K562 (cell line): ENCODE data around the gene SDK1. TPM values are rescaled to one million over a fixed set of nuclear protein-coding genes. Genes with fewer than 3 reads are reported as not detected.

Source experiments
- ATAC-seq: fragments of 200-7000 bp; cut with Tn5 transposase; 3 replicates; pipeline ENCODE4 v1.9.1; 2020; ENCODE audit warnings: moderate library complexity
- BruUV-seq: library from RNA; stranded (reverse); fragments of 400-500 nt; replicated peaks from 2 replicates; lab custom pipeline; 2021; lab: Mats Ljungman, UMichigan
- CTCF ChIA-PET: fragments of 300-600 bp; formaldehyde crosslinking; extraction: SDS; loops from one replicate; lab custom pipeline; 2021; ENCODE audit warnings: low intra/inter-chr PET ratio; lab: Yijun Ruan, JAX
- POLR2A ChIA-PET: fragments of 300-600, 350-650 bp; sonication (Branson Sonifier 250); formaldehyde crosslinking; extraction: SDS; loops from one replicate; lab custom pipeline; 2021; ENCODE audit warnings: antibody characterized with exemption, inconsistent platforms; lab: Yijun Ruan, JAX
- DNase-seq, 4 experiments: peaks; one replicate each; pipeline versions ENCODE4 v3.0.0 to v3.0.0-alpha.2; 2011 to 2018; ENCODE audit warnings: low spot score in 3 of 4, mixed read lengths in 3 of 4; ENCODE audit errors: extremely low read depth in 1 of 4
- FAIRE-seq: peaks from 2 replicates; lab custom pipeline; 2011; peaks lifted over from hg19 to GRCh38; lab: Jason Lieb, UNC
- H2AFZ ChIP-seq: 2 replicates; pipeline ENCODE4 v1.6.0; 2011; ENCODE audit warnings: low read depth, low read length, control low read depth, inconsistent platforms
- H3K27ac ChIP-seq: fragments of 200-600 bp; 3 replicates; pipeline ENCODE4 v1.8.0; 2011; ENCODE audit warnings: low read depth, mild to moderate bottlenecking, control low read depth, inconsistent platforms, low read length, moderate library complexity, mixed read lengths; ENCODE audit errors: extremely low read depth
- H3K27me3 ChIP-seq, 2 experiments: fragments of 300-600 bp in 1 of 2; 2 replicates in 1 of 2; 3 replicates in 1 of 2; pipeline versions ENCODE4 v1.6.0 to v1.8.0; 2011; ENCODE audit warnings: inconsistent platforms in 2 of 2, low read length in 2 of 2, mild to moderate bottlenecking in 1 of 2, mixed read lengths in 1 of 2, moderate library complexity in 1 of 2; ENCODE audit not compliant: control insufficient read depth in 2 of 2, insufficient read depth in 2 of 2
- H3K36me3 ChIP-seq: fragments of 300-600 bp; 3 replicates; pipeline ENCODE4 v1.8.0; 2011; ENCODE audit warnings: mild to moderate bottlenecking, low read length, inconsistent platforms; ENCODE audit not compliant: control insufficient read depth, insufficient read depth
- H3K4me1 ChIP-seq, 2 experiments: fragments of 200-600 bp in 1 of 2; replicated peaks in 1 of 2; 2 replicates in 1 of 2; 3 replicates in 1 of 2; pipeline versions ENCODE4 v1.5.1 to v1.8.0; 2011; ENCODE audit warnings: inconsistent platforms in 2 of 2, low read length in 2 of 2, mild to moderate bottlenecking in 1 of 2, mixed read lengths in 1 of 2, moderate library complexity in 1 of 2; ENCODE audit not compliant: control insufficient read depth in 2 of 2, insufficient read depth in 2 of 2
- H3K4me2 ChIP-seq: 2 replicates; pipeline ENCODE4 v1.6.1; 2011; ENCODE audit warnings: low read length, control low read depth, inconsistent platforms, mixed read lengths; ENCODE audit not compliant: insufficient read depth
- H3K4me3 ChIP-seq: fragments of 200-600 bp; sonication (generic), shearing (Covaris generic); 2 replicates; pipeline ENCODE4 v1.5.1; 2016; ENCODE audit warnings: control low read depth, inconsistent platforms
- H3K79me2 ChIP-seq: fragments of 200-600 bp; 3 replicates; pipeline ENCODE4 v1.8.0; 2011; ENCODE audit warnings: low read length, inconsistent platforms; ENCODE audit not compliant: control insufficient read depth, insufficient read depth
- H3K9ac ChIP-seq, 2 experiments: 2 replicates each; pipeline versions ENCODE4 v1.6.0 to v1.6.1; 2011; ENCODE audit warnings: low read depth in 2 of 2, low read length in 2 of 2, control low read depth in 1 of 2, inconsistent platforms in 1 of 2, mild to moderate bottlenecking in 1 of 2, mixed read lengths in 1 of 2; ENCODE audit not compliant: insufficient read depth in 1 of 2
- H3K9me1 ChIP-seq: one replicate; pipeline ENCODE4 v1.6.0; 2011; ENCODE audit warnings: inconsistent platforms, mild to moderate bottlenecking, low read length, moderate library complexity; ENCODE audit not compliant: control insufficient read depth, insufficient read depth
- H3K9me3 ChIP-seq: replicated peaks from 2 replicates; pipeline ENCODE4 v1.5.1; 2011; ENCODE audit warnings: low read depth, low read length, inconsistent platforms; ENCODE audit not compliant: control insufficient read depth, insufficient read depth
- H4K20me1 ChIP-seq: replicated peaks from 2 replicates; pipeline ENCODE4 v1.6.1; 2011; ENCODE audit warnings: low read length, inconsistent platforms, mixed read lengths; ENCODE audit not compliant: control insufficient read depth, insufficient read depth
- ELF4 ChIP-seq: fragments of 450-650 bp; formaldehyde crosslinking; IDR thresholded peaks from 2 replicates; pipeline ENCODE4 v1.4.0; 2022; ENCODE audit warnings: missing genetic modification characterization
- GABPB2 ChIP-seq: fragments of 250-450 bp; sonication (Bioruptor Pico); conservative IDR thresholded peaks from 2 replicates; pipeline ENCODE4 v1.5.1; 2021; ENCODE audit warnings: mild to moderate bottlenecking
- SMAD3 ChIP-seq: fragments of 450-650 bp; formaldehyde crosslinking; conservative IDR thresholded peaks from 2 replicates; pipeline ENCODE4 v1.4.0; 2020; ENCODE audit warnings: mild to moderate bottlenecking
- ZNF695 ChIP-seq: fragments of 450-650 bp; formaldehyde crosslinking; IDR thresholded peaks from 2 replicates; pipeline ENCODE4 v1.4.0; 2020; ENCODE audit warnings: mild to moderate bottlenecking, moderate library complexity
- WGBS: fragments of 100-300 bp; shearing (Covaris generic); methylation state at CpG from one replicate; pipeline ENCODE4 v1.1.6; 2016; ENCODE audit warnings: low coverage, mixed read lengths; ENCODE audit not compliant: insufficient coverage; ENCODE audit errors: missing lambda C conversion rate; 5-methylcytosine and 5-hydroxymethylcytosine counted together
- in situ Hi-C: fragments of 300-500 bp; cut with MboI; formaldehyde crosslinking; loops from 4 replicates; pipeline ENCODE4 v1.15.0; 2018; ENCODE audit warnings: inconsistent platforms, mixed read lengths
- intact Hi-C: fragments of 100-400 bp; cut with micrococcal nuclease; formaldehyde crosslinking; loops from 2 replicates; pipeline ENCODE4 v1.14.2; 2022
- polyA plus RNA-seq, 8 experiments: library from polyadenylated mRNA; depleted of rRNA in 4 of 8; stranded (reverse) in 5 of 8; unstranded in 3 of 8; fragments of >200 nt; fragmentation: Nextera tagmentation in 2 of 8; fragmentation: Illumina TruSeq in 1 of 8; extraction: Ambion mirVana in 2 of 8; extraction: Trizol in 1 of 8; gene quantifications; 2 replicates each; pipeline versions ENCODE4 v1.2.1 to v1.2.3, GENCODE V29; 2011 to 2014; ENCODE audit warnings: inconsistent platforms in 1 of 8, missing spikeins in 1 of 8
- total RNA-seq, 7 experiments: library from RNA; depleted of rRNA in 6 of 7; stranded (reverse); fragments of >200 nt in 6 of 7; fragmentation: Illumina TruSeq in 2 of 7; extraction: Trizol in 2 of 7; gene quantifications; 2 replicates each; pipeline versions ENCODE4 v1.2.1 to v1.2.3, GENCODE V29; 2011 to 2021; ENCODE audit warnings: low replicate concordance in 1 of 7
- TF ChIP-seq, protein P1 (sequence below): fragments of 450-650 bp; formaldehyde crosslinking; IDR thresholded peaks from 2 replicates; pipeline ENCODE4 v1.4.0; 2020; ENCODE audit warnings: mild to moderate bottlenecking, moderate library complexity

The SDK1 gene
- total and polyA plus RNA-seq, 9 of the 15 experiments (the other 6 are each of a cell fraction or from before 2014, with no cell fraction given), result 0.16 TPM; not detected in 8

DNA sequence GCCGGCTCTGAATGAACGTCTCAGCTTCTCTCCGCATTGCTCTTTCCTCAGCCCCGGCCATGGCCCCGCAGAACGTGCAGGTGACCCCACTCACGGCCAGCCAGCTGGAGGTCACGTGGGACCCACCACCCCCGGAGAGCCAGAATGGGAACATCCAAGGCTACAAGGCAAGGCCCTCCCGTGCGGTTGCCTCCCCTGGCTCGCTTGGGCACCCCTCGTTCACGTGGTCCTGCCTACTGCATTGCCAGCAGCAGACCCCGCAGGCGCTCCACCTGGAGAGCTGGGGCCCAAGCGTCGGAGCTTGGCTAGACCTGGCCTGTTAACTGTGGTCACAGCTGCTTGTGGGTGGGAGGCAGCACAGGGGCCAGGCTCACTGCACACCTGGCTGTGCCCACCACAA, 904.8 kb downstream of the SDK1 start:
- BruUV-seq, result no TSS peak
- intact Hi-C loops, result no loop called here

DNA sequence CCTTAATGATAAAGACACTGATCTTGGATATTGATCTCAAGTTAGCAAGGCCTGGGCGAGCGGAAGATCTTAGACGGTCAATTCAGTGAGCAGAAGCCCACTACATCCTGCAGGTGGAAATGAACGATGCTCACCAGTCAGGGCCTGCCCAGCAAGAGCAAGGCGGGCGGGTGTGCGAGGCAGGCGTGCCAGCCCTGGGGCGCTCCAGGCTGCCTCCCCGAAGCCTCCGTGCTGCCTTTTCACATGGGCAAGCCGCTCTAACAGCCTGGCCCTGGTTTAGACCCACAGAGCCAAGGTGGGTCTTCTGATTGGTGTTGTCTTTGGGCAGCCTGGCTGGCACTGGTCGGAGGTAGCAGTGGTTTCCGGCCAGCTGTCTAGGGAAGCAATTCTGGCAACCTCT, 906.0 kb downstream of the SDK1 start:
- no peak overlapping the region for H3K9ac ChIP-seq
- no peak for ATAC-seq
- DNase-seq, result no peak
- ChIA-PET CTCF (no interaction called here), POLR2A (no interaction called here)
- no TSS peak for BruUV-seq
- in situ Hi-C loops (no loop called here), intact Hi-C loops (no loop called here)
- H3K4me2 ChIP-seq, result no peak overlapping the region
- H3K36me3 ChIP-seq, result no peaks in the 10 kb centered on the region
- peaks cover 29 to 94% of the 10 kb centered on the region in 2 experiments; a peak in 4 of 5 replicates for H3K27me3 ChIP-seq
- no peaks in the 10 kb centered on the region; the same call in 1 of the 2 replicates for H4K20me1 ChIP-seq
- no peaks in the 10 kb centered on the region for H3K79me2 ChIP-seq
- no peaks in the 10 kb centered on the region for H3K9me3 ChIP-seq
- FAIRE-seq, result no peak
- no peak overlapping the region for H3K4me3 ChIP-seq
- H2AFZ ChIP-seq, result no peak overlapping the region
- peaks cover 0 to 5% of the 10 kb centered on the region in 2 experiments; a peak in 2 of 5 replicates for H3K4me1 ChIP-seq
- WGBS, result under 1% methylated on average over 9 of the region's 14 CpGs
- no peak overlapping the region for H3K27ac ChIP-seq
- H3K9me1 ChIP-seq, result peaks cover 3% of the 10 kb centered on the region
- TF ChIP-seq GABPB2 (CRISPR knock-in tag) (no peak), SMAD3 (CRISPR knock-in tag) (no peak), ELF4 (CRISPR knock-in tag) (no peak), ZNF695 (CRISPR knock-in tag) (no peak)

More for the DNA sequence above, 904.8 kb downstream of the SDK1 start:
- no peaks in the 10 kb centered on the region for H3K79me2 ChIP-seq
- H3K36me3 ChIP-seq, result no peaks in the 10 kb centered on the region
- no peak overlapping the region; a peak in 1 of 4 replicates for H3K9ac ChIP-seq
- no peaks in the 10 kb centered on the region for H3K9me3 ChIP-seq
- WGBS, result 0% methylated on average over 13 of the region's 18 CpGs
- H3K27me3 ChIP-seq, result peaks cover 28 to 89% of the 10 kb centered on the region in 2 experiments; a peak in 4 of 5 replicates
- no peak overlapping the region for H2AFZ ChIP-seq
- FAIRE-seq, result no peak
- H3K4me3 ChIP-seq, result no peak overlapping the region
- TF ChIP-seq, protein P1, sequence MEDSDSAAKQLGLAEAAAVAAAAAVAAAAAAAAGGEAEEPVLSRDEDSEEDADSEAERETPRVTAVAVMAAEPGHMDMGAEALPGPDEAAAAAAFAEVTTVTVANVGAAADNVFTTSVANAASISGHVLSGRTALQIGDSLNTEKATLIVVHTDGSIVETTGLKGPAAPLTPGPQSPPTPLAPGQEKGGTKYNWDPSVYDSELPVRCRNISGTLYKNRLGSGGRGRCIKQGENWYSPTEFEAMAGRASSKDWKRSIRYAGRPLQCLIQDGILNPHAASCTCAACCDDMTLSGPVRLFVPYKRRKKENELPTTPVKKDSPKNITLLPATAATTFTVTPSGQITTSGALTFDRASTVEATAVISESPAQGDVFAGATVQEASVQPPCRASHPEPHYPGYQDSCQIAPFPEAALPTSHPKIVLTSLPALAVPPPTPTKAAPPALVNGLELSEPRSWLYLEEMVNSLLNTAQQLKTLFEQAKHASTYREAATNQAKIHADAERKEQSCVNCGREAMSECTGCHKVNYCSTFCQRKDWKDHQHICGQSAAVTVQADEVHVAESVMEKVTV (CRISPR knock-in tag), result no peak
- TF ChIP-seq ELF4 (CRISPR knock-in tag), result no peak
- H3K4me2 ChIP-seq, result no peak overlapping the region
- H4K20me1 ChIP-seq, result no peaks in the 10 kb centered on the region; the same call in 1 of the 2 replicates
- POLR2A ChIA-PET, result no interaction called here
- peaks cover 0 to 5% of the 10 kb centered on the region in 2 experiments; a peak in 2 of 5 replicates for H3K4me1 ChIP-seq
- CTCF ChIA-PET, result no interaction called here
- in situ Hi-C loops, result no loop called here
- peaks cover 3% of the 10 kb centered on the region for H3K9me1 ChIP-seq
- no peak for ATAC-seq
- DNase-seq, result no peak
- no peak overlapping the region for H3K27ac ChIP-seq
